Neutrophil (primary cell): ENCODE data around the gene CLSTN2.

Experiments used
- H3K27ac ChIP-seq: fragments of 200-600 bp; sonication (generic); 2 replicates; pipeline ENCODE4 v1.5.1; 2016; ENCODE audit warnings: mild to moderate bottlenecking, moderate library complexity
- H3K27me3 ChIP-seq: fragments of 200-600 bp; sonication (generic); 2 replicates; pipeline ENCODE4 v1.6.0; 2016; ENCODE audit warnings: mild to moderate bottlenecking
- H3K36me3 ChIP-seq: fragments of 200-600 bp; sonication (generic); 2 replicates; pipeline ENCODE4 v1.5.1; 2017
- H3K4me1 ChIP-seq, 2 experiments: fragments of 200-600 bp in 1 of 2; sonication (generic) in 1 of 2; 1 replicate in 1 of 2; 2 replicates in 1 of 2; pipeline versions ENCODE4 v1.5.1 to v1.6.1; 2013 to 2016; ENCODE audit warnings: low read depth in 1 of 2, low read length in 1 of 2, mild to moderate bottlenecking in 1 of 2, moderate library complexity in 1 of 2; ENCODE audit not compliant: control insufficient read depth in 1 of 2, insufficient read depth in 1 of 2
- H3K4me3 ChIP-seq, 2 experiments: fragments of 200-600 bp in 1 of 2; sonication (generic) in 1 of 2; 1 replicate in 1 of 2; 2 replicates in 1 of 2; pipeline ENCODE4 v1.5.1; 2013 to 2016; ENCODE audit warnings: low read depth in 1 of 2, low read length in 1 of 2, mild to moderate bottlenecking in 1 of 2, moderate library complexity in 1 of 2
- H3K9me3 ChIP-seq: fragments of 200-600 bp; sonication (generic); 2 replicates; pipeline ENCODE4 v1.5.1; 2016
- CTCF ChIP-seq: fragments of 200-600 bp; sonication (generic); IDR thresholded peaks from 2 replicates; pipeline ENCODE4 v1.5.1; 2016; ENCODE audit warnings: antibody characterized with exemption

Gene CLSTN2

DNA sequence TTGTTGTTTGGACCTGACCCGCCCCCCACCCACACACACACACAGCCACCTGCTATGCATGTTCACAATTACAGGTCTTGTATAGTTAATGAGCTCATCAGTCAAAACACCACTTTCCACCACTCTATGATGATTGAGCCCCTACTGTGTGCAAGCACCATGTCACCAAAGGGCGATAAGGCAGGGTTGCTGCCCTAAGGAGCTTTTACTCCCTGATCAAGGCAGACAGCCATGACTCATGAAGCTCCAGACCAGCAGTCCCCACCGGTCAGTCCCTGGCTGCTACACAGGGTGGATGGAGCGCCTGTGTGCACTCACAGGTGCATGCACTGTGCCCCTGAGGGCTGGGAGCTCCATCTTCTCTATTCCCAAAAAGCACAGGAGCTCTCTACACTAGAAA, 270.6 kb downstream of the CLSTN2 start:
- no peak overlapping the region for H3K4me3 ChIP-seq
- no peaks in the 10 kb centered on the region for H3K36me3 ChIP-seq
- no peak for TF ChIP-seq CTCF
- no peaks in the 10 kb centered on the region for H3K4me1 ChIP-seq
- no peaks in the 10 kb centered on the region for H3K9me3 ChIP-seq
- no peaks in the 10 kb centered on the region for H3K27me3 ChIP-seq
- no peak overlapping the region for H3K27ac ChIP-seq

GRCh38 chr3:140206196-140207040, 271.4 kb downstream of the CLSTN2 start:
- no peaks in the 10 kb centered on the region for H3K27me3 ChIP-seq
- no peaks in the 10 kb centered on the region for H3K4me1 ChIP-seq
- no peaks in the 10 kb centered on the region for H3K9me3 ChIP-seq
- H3K36me3 ChIP-seq = no peaks in the 10 kb centered on the region
- H3K4me3 ChIP-seq = no peak overlapping the region
- TF ChIP-seq CTCF = no peak
- H3K27ac ChIP-seq = no peak overlapping the region

- no peak overlapping the region for H3K27ac ChIP-seq
- no peaks in the 10 kb centered on the region for H3K27me3 ChIP-seq
- H3K4me1 ChIP-seq = no peaks in the 10 kb centered on the region
- H3K36me3 ChIP-seq = no peaks in the 10 kb centered on the region
- no peaks in the 10 kb centered on the region for H3K9me3 ChIP-seq
- no peak overlapping the region for H3K4me3 ChIP-seq
- no peak for TF ChIP-seq CTCF
These were observed 272.6 kb downstream of the CLSTN2 start for GRCh38 chr3:140207541-140207940.

- TF ChIP-seq CTCF = no peak
- H3K9me3 ChIP-seq = no peaks in the 10 kb centered on the region
- H3K27ac ChIP-seq = no peak overlapping the region
- no peak overlapping the region for H3K4me3 ChIP-seq
- H3K27me3 ChIP-seq = no peaks in the 10 kb centered on the region
- no peaks in the 10 kb centered on the region for H3K36me3 ChIP-seq
- no peaks in the 10 kb centered on the region for H3K4me1 ChIP-seq
These were observed 281.3 kb downstream of the CLSTN2 start for GRCh38 chr3:140216249-140216648.

- no peaks in the 10 kb centered on the region for H3K27me3 ChIP-seq
- H3K36me3 ChIP-seq = no peaks in the 10 kb centered on the region
- H3K27ac ChIP-seq = no peak overlapping the region
- no peaks in the 10 kb centered on the region for H3K4me1 ChIP-seq
- no peak overlapping the region for H3K4me3 ChIP-seq
- TF ChIP-seq CTCF = no peak
- no peaks in the 10 kb centered on the region for H3K9me3 ChIP-seq
These were observed 284.3 kb downstream of the CLSTN2 start for GRCh38 chr3:140219291-140219690.
